GM13977 (cell line): ENCODE measurements around the gene CYBRD1.

Experiments used
- DNase-seq: peaks from one replicate; pipeline ENCODE4 v3.0.0; 2012; ENCODE audit warnings: low spot score
- CTCF ChIP-seq: IDR thresholded peaks from 2 replicates; pipeline ENCODE4 v1.5.1; 2012; ENCODE audit warnings: mild to moderate bottlenecking, control low read depth; ENCODE audit not compliant: insufficient read depth; ENCODE audit errors: extremely low read depth, missing control alignments
- in situ Hi-C: fragments of 300-500 bp; cut with MboI; formaldehyde crosslinking; loops from one replicate; pipeline ENCODE4 v1.12.0; 2022; ENCODE audit warnings: low sequenced_read_pairs, low pct_unique_long_range_greater_than_20kb, mixed read lengths, inconsistent platforms; ENCODE audit not compliant: unreplicated experiment

The CYBRD1 gene

GRCh38 chr2:171590116-171590515 lies 67.8 kb downstream of the CYBRD1 start:
- TF ChIP-seq CTCF, result no peak
- DNase-seq, result no peak
- in situ Hi-C loops, result loop anchor here (25.0 kb wide), 2 partner anchors 522 to 872 kb away; partner anchors contain the start of gene DLX2

- no peak for TF ChIP-seq CTCF
- no peak for DNase-seq
- in situ Hi-C loops, result loop anchor here (25.0 kb wide), 2 partner anchors 520 to 870 kb away; partner anchors contain the start of gene DLX2
Measured at GRCh38 chr2:171592036-171592555, 69.8 kb downstream of the CYBRD1 start.

GRCh38 chr2:171595456-171595855 lies 73.2 kb downstream of the CYBRD1 start:
- no peak for TF ChIP-seq CTCF
- in situ Hi-C loops, result loop anchor here (25.0 kb wide), 2 partner anchors 517 to 867 kb away; partner anchors contain the start of gene DLX2
- DNase-seq, result no peak

- TF ChIP-seq CTCF, result no peak
- in situ Hi-C loops, result loop anchor here (25.0 kb wide), 2 partner anchors 516 to 866 kb away; partner anchors contain the start of gene DLX2
- no peak for DNase-seq
Measured at GRCh38 chr2:171595896-171596295, 73.6 kb downstream of the CYBRD1 start.

- peak; percentile 80 for DNase-seq
- in situ Hi-C loops, result loop anchor here (25.0 kb wide), 2 partner anchors 513 to 863 kb away; partner anchors contain the start of gene DLX2
- TF ChIP-seq CTCF, result peak; percentile 81
Measured at GRCh38 chr2:171598713-171599319, 76.5 kb downstream of the CYBRD1 start.

GRCh38 chr2:171600126-171600525 lies 77.9 kb downstream of the CYBRD1 start:
- in situ Hi-C loops, result no loop called here
- TF ChIP-seq CTCF, result no peak

GRCh38 chr2:171602352-171602751 lies 80.1 kb downstream of the CYBRD1 start:
- TF ChIP-seq CTCF, result no peak
- no peak for DNase-seq
- in situ Hi-C loops, result no loop called here

More at GRCh38 chr2:171600126-171600525, 77.9 kb downstream of the CYBRD1 start:
- no peak for DNase-seq
